DMS153 (cell line): ENCODE data around the gene RPL35.

Experiments
- DNase-seq: peaks from one replicate; lab custom pipeline; 2025; lab: John Stamatoyannopoulos, UW

Gene RPL35

DNA sequence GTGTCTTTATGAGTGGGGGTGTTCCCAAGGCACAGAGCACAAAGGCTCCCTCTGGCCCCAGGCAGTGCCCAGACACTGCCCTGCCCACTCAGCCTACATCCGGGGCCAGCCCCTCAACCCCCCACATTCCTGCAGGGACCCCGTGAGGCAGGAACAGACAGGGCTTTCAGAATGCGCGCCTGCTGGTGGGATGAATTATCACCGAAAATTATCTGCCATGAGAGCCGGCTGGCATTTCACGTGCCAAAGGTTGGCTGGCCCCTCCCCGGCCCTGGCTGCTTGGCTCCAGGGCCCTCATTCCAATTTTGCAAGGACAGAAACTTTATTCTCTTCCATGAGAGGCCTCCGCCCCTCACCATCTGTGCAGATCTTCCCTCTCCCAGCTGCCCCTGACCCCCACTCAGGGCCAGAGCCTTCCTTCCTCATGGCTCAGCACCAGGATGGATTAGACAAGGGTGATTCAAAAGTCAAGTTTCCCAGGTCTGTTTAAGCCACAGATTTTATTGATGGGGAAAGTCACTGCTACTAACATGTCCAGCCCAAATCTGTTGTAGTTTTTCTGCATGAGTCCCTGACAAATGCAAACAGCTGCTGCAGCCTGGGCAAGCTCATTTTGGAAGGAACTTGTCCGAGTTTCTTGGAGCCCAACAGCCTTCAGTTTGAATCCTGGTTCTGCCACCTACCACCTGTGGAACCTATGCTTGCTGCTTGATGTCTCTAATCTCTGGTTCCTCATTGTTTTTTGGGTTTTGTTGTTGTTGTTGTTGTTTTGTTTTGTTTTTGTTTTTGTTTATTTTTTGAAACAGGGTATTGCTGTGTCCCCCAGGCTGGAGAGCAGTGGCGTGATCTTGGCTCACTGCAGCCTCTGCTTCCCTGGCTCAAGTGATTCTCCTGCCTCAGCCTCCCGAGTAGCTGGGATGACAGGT is 40.8 kb downstream of the RPL35 start:
- no peak for DNase-seq

- peak; percentile 14 for DNase-seq
Observed at GRCh38 chr9:124818431-124819281, 43.1 kb downstream of the RPL35 start.

DNA sequence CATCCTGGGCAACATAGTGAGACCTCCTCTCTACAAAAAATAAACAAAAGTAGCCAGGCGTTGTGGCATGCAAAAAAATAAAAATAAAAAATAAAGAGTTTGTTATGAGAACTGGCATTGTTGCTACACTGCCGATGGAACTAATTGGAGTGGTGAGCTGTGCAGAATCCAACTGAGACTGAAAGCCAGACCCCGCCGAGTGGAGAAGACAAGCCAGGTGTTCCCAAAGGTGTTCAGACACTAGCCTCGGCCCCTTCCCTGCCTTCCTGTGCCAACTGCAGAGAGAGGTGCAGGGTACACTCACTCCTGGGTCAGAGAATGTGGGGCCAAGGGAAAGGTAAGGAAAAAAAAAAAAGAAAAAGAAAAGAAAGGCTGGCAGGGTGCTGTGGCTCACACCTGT is 46.2 kb downstream of the RPL35 start:
- DNase-seq: no peak

- no peak for DNase-seq
Observed at GRCh38 chr9:124814164-124814535, 47.6 kb downstream of the RPL35 start.

DNA sequence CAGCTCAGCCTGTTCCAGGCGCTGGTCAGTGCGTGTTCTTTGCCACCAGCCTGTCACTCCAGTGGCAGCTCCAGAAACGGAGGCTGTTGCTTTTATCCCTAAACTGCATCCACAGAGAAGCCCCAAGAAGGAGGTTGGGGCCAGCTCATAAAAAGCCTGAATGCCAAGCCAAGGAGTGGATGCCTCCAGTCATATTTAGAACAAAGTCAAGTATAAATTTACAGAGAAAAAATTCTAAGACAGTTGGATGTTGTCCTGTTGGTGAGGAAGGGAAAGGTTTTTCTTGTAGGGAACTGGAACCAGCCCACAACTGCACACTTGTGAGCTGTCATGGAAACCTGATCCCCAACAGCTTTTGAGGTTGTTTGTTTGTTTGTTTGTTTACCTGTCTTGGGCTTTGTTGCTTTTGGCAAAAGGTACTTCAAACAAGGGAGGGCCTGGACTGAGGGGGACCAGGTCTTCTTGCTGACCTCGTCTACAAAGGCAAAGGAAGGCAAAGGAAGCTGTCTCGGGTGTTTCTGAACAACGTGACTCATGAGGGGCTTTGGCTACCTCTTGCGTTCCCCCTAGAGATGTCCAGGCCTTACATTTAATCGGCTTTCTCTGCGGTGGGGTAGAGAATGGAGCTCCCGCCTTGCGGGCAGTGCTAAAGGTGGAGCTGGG is 48.1 kb downstream of the RPL35 start:
- no peak for DNase-seq

DNA sequence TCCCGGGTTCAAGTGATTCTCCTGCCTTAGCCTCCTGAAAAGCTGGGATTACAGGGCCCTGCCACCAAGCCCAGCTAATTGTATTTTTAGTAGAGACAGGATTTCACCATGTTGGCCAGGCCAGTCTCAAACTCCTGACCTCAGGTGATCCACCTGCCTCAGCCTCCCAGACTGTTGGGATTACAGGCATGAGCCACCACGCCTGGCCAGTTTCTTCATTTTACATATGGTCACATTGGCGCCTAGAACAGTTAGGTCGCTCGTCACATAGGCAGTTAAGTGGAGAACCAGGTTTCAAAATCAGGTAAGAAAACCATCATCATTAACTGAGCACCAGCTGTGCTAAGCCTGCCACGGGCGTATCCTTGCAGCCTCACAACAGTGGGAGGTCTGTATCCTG is 48.7 kb downstream of the RPL35 start:
- DNase-seq: no peak

DNA sequence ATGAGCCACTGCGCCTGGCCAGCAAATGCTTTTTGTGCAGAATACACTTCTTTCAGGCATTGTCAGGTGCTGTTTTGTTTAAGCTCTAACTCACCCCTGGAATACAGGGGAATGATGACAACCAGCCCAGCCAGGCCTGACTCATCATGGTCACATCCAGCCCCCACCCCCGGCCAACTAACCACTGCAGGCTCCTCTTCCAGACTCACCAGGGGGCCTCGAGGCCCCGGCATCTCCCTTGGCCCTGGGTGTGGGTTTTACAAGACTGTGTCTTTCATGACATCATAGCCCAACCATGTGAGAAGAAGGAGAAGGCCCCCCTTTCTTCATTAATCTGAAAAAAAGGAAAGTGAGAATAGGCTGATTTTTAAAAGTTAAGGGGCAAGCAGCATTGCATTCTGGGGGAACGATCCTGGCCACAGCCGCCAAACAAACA is 49.3 kb downstream of the RPL35 start:
- DNase-seq: no peak

DNA sequence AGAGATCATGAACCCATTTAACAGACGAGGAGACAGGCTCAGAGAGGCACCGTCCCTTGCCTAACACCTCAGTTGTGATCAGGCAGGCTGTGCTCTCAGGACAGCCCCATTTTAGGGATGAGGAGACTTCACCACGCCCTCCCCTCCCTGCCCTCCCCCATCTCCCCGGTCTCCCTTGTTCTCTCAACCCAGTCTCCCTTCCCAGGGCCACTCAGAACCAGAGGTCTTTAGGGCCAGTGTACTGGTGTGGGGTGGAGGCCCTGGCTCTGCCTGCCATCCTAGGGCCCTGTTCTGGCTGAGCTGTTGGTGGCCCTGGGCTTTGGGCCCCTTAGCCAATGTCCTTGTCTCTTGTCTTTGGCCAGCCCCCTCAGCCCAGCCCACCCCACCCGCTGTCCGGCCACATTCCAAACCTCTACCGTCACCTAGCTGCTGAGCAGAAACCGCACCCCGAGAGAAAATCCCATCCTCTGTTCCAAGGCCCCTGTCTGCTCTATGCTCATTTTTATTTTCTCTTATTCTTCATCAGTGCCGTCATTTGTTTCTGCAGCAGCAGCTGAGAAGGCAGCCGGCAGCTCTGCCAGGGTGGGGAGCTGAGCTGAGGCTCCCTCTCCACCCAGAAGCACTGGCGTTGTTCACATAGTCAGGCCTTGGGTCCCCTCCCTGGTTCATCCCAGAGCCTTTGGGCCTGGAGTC is 50.9 kb downstream of the RPL35 start:
- no peak for DNase-seq

DNA sequence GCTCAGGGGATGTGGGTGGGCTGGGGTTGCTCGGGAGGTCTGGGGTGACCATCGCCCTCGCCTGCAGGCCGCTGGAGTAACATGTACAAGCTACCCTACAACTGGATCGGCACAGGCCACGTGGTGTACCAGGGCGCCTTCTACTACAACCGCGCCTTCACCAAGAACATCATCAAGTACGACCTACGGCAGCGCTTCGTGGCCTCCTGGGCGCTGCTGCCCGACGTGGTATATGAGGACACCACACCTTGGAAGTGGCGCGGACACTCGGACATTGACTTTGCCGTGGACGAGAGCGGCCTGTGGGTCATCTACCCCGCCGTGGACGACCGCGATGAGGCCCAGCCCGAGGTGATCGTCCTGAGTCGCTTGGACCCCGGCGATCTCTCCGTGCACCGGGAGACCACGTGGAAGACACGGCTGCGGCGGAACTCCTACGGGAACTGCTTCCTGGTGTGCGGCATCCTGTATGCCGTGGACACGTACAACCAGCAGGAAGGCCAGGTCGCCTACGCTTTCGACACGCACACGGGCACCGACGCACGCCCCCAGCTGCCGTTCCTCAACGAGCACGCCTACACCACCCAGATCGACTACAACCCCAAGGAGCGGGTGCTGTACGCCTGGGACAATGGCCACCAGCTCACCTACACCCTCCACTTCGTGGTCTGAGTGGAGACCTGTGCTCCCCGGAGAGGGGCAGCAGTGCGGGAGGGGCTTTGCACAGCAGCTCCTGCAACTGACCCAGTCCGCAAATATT is 51.8 kb downstream of the RPL35 start:
- DNase-seq: no peak

DNA sequence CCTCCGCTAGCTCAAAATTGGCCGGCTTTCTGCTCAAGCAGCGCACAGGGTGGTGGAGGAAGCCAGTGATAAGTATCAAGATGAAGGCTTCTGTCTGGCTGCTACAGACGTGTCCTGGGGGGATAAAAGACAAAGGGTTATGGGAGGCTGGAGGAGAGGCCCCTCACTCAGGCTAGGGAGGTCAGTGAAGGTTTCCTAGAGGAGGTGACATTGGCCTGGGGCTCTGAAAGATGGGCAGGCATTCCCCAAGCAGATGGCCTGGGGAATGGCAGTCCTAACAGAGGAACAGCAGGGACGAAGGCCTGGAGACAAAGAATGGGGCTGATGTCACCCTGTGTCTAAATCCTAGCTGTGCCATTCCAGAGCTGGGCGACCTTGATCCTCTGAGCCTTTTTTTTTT is 52.5 kb downstream of the RPL35 start:
- DNase-seq: no peak

DNA sequence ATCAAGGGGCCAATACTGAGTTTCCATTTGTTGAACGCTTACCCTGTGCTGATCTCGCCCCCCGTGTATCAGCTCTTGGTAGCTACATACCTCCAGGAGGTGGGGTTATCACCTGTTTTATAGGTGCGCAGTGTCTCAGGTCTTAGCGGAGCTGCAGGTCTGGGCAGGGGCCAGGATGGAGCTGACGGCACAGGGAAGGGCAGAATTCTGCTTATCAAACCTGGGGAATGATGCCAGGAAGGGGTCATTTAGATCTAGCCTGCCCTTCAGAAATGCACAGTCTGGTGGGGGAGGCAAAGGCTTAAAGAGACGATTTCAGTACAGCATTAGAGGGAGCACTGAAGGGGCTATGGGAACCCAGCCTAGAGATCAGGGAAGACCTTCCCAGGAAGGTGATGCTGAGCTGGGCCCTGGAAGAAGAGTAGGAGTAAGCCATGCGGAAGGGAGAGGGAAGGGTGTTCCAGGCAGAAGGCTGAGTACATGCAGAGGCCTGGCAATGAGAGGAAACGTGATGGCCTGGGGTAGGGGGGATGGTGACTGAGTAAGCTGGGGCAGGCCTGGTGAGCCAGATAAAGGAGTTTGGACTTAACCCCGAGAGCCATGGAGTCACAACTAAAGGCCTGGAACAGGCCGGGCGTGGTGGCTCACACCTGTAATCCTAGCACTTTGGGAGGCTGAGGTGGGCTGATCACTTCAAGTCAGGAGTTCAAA is 53.4 kb downstream of the RPL35 start:
- no peak for DNase-seq
